HG03575 (cell line): Measurements from ENCODE around the gene PTPRN2.

Experiments used
- ATAC-seq: cut with Tn5 transposase; IDR thresholded peaks from one replicate; pipeline ENCODE4 v1.9.1; 2021; ENCODE audit not compliant: unreplicated experiment, insufficient number of reproducible peaks, low FRiP score; ENCODE audit errors: extremely low read depth

Gene PTPRN2

DNA sequence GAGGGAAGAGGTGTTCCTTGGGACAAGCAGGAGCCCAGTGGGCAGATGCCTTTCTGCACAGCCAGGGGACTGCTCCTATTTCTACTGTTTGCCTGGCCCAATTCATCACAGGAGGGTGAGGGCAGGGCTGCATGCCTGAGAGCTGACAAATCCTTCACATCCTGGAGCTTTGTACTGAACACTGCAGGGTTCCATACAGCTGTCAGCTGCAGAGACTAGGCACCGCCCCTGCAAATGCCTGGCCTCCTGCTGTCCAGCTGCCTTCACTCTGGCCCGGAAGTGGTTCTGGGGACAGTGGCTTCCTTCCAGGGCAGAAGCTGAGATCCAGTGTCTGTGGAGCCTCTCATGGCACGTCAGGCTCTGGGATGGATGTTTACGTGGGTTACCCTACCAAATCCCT, 780.1 kb downstream of the PTPRN2 start:
- ATAC-seq, result no peak

DNA sequence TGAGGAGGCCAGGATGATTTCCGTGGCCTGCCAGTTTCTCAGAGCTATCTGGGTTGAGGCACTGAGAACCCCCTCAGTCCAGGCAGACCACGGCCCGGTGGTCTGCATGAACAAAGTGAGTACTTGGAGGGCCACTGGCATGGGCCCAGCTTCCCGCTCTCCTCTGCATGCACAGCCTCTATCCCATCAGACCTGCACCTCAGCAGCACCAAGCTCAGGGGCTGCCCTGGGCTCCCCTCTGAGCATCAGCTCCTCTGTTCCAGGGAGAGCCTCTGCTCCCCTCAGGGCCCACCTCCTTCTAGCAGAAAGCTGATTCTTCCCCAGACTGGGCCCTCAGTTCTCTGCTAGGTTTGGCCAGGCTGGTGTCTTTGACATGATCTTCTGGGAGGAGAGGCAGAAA, 780.9 kb downstream of the PTPRN2 start:
- no peak for ATAC-seq

DNA sequence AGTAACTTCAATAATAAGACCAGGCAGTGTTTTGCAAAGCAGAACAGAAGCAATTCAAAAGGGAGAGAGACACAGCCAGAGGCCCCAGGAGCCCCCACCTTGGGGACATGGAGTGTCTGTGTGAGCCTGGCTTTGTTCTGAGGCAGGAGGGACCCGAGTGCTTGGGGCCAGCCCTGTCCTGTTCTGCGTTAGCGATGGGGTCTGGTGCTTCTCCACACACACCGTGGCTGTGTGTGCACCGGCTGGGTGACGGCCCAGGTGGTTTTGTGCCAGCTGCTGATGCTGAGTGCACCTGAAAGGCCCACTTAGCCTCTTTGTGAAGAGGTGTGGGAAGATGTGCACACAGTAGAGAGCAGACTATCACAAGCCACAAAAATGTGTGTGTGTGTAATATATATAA, 781.9 kb downstream of the PTPRN2 start:
- ATAC-seq, result no peak

DNA sequence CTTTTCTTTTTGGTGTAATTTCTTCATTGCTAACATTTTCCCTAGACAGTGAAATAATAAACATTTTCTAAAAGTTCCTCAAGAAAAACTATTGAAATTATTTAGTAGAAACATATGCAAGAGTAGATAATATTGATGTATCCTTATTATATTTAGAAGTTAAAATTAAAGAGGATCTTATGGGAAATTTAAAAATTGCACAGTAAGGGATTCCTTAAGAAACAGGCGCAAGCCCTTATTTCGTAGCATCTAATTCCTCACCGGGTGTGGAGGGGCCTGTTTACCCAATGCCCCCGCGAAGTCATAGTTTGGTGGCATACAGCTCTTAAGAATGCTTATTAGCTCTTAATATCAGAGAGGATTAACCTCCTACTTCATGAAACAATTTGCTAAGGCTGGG, 783.7 kb downstream of the PTPRN2 start:
- no peak for ATAC-seq

DNA sequence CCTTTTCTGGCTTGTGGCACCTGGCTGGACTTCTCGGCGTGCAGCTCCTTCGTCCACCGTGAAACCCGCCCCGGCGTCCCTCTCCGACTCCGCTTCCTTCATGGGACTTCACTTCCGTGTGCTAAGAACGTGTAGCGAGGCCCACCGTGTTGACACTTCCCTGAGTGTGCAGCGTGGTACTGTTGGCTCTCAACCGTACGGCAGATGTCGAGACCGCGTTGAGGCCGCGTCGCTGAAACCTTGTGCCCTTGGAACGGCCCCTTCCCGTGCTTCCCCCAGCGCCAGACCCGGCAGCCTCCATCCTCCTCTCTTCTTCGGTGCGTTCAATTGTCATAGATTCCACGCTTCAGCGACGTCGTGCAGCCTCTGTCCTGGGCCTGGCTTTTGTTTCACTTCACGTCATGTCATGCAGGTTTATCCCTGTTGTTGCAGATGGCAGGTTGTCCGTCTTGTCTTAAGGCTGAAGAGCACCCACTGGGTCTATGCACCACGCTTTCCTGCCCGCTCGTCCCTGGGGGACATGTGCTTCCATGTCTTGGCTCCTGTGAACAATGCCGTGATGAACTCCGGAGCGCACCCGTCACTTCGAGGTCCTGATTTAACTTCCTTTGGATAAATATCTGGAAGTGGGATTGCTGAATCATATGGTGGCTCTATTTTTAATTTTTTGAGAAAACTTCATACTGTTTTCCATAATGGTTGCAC, 785.5 kb downstream of the PTPRN2 start:
- ATAC-seq, result no peak

DNA sequence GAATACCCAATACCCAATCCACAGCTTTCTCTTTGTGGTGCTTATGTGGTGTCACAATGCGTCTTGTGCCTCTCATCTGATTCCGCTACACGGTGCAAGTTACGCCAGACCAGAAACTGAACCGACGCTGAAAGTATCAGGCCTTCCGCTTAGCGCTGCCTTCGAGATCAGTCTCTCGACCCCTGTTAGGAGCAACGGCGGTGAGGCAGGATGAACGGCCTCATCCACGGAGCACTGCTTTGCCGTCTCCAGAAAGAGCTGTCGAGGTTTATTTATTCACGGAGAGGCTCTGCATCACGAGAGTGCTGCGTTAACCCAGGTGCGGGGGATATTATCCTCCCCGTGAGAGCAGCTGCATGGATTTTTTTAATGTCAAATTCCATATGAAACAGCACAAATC, 786.5 kb downstream of the PTPRN2 start:
- no peak for ATAC-seq

DNA sequence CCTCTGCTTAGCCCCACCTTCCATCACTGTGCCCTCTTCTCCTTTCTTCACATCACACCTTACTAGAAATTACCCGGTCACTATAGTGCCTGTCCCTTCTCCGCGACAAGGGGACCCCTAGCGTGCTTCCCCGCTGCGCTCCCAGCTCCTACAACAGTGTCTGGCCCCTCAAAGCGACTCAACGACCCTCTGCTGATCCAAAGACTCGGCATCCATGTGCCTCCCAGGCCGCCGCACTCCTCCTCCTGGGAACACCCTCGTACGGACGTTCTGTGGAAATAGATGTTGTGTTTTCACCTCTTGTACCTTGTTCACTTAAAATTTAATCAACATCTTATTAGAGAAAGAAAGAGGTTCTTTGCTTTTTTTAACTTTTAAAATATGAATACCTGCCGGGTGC, 787.3 kb downstream of the PTPRN2 start:
- ATAC-seq, result no peak

DNA sequence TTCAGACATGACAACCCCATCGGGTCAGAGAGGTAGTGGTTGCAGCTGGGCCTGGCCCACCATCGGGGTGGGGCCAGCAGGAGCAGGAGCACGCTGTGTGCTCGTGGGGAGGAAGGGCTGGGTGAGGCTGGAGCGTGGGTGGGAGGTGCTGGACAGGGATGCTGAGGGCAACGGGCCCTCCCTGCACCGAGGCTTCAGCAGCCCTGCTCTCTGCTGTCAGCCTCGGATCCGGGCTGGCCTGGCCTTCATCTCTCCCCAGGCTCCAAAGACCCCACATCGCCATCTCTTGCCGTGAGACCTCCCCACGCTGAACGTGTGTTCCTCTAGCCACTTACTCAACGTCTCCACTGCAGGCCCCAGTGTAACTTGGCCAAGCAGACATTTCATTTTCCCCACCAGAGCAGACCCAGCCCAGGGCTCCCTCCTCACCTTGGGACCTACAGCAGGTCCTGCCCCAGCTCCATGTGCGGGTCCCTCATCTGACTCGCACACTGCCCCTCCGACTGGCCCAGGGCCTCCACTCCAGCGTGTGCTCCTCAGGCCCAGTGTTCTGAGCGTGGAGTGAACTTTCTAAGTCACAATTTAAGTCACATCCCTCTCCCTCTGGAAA, 788.4 kb downstream of the PTPRN2 start:
- ATAC-seq, result no peak

DNA sequence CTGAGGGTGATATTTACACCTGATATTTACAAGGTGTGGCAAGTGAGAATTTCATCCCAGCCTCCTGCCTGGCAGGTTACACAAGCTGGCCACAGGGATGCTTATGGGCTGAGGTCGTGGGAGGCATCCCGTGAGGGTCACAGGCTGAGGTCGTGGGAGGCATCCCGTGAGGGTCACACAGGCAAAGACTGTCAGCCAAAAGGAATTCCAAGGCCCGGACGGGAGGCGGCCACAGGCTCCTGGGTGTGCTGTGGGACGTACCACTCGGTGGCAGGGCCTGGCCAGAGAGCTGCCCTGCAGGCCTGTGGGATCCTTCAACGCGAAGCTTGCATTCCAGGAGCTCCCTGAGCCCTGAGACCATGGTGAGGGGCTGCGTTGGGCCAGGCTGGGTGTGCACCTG, 790.3 kb downstream of the PTPRN2 start:
- ATAC-seq, result no peak

DNA sequence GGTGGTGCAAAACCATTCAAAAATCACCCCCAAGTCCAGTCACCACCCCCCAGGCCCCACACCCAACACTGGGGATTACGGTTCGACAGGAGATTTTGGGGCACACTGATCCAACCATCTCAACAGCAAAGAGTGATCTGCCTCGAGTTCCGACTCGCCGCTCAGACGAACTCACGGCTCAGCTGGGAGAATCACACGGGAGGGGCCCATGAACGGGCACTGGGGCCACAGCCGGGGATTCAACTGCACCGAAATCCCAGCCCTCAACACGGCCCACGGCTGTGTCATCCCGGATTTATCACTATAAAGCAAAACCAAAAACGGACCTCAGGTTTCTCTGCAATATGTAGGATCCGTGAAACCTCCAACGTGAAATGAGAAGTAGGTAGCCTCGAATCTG, 790.8 kb downstream of the PTPRN2 start:
- ATAC-seq, result no peak

DNA sequence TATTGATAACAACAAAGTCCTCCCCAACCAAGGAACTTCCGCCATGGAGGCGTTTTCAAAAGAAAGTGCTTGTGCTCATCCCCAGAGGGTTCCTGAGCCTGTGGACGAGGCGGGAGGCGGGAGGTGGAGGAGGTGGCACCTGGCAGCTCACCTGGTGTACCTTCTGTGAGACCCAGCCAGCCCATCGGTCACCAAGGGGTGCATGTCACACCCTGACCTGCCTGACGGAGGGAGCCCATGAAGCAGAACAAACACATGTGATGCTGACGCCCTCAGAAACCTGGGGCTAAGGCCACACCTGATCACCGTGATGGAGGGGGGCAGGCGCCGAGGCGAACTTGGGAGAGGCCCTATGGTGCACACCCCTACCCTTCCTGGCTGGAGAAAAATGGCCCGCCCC, 792.0 kb downstream of the PTPRN2 start:
- no peak for ATAC-seq

DNA sequence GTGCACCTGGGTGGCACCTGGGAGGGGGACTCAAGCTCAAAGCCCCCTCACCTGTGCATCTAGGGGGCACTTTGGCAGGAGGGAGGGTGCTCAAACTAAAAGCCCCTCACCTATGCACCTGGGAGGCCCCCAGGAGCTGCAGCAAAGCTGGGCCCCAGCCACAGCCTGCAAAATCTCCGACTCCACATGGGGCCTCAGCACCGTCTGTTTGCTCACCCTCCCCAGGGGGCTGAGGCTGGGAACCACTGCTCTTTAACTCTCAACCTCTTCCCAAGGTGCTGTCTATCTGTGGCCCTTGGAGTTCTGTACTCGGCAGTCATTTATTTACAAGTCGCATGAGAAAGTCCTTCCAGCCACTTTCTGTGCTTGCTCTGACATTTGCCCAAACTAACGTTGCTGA, 792.4 kb downstream of the PTPRN2 start:
- no peak for ATAC-seq

DNA sequence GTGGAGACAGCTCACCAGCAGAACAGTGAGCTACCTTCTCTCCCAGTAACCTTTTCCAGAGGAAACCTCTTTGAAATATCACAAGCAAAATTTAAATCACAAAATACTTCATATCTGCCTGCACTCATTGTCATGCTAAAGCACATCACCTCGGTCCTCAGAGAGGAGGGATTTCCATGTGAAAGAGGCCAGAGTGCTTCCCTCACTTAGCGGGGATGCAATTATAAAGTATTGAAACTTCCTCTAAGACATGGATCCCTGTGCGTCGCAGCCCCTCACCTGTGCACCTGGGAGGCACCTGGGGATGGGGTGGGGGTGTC, 792.9 kb downstream of the PTPRN2 start:
- ATAC-seq, result no peak

DNA sequence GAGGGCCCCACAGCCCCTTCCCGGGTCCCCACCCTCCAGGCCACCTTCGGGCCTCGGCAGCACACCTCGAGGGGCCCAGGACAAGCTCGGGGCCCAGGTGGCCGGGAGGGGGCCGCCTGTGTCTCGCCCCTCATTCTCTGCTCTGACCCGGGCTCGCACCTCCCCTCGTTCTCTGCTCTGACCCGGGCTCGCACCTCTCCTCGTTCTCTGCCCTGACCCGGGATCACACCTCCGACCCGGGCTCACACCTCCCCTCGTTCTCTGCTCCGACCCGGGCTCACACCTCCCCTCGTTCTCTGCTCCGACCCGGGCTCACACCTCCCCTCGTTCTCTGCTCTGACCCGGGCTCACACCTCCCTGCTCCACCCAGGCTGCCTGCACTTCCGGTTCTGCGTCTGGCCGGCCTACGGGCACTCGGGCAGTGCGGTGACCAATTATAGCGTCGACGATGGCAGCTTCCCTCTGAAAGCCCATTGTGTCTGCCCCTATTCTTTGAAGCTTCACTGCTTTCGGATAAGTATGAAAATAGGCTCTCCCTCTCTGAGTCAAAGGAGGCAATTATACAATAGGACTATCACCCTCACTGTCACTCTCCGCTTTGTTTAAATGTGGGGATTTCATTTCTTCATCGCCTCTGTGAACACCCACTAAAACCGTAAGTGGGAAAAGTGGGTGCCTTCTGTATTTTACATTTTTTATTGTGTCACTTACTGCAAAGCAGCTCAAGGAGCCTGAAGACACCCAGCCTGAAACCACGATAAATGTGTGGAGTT, 793.5 kb downstream of the PTPRN2 start:
- ATAC-seq, result no peak

DNA sequence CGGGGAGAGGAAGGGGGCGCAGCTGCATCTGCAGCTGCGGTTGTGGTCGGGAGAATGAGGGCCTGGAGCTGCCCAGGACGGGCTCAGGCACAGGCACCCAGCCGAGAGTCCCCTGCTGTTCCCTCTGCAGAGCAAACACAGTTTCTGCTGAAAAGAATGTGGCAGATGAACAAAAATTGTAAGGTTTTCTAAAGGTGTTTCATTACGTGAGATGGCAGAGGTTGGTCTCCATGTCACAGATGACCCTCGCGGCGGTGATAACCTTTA, 794.6 kb downstream of the PTPRN2 start:
- ATAC-seq, result no peak

DNA sequence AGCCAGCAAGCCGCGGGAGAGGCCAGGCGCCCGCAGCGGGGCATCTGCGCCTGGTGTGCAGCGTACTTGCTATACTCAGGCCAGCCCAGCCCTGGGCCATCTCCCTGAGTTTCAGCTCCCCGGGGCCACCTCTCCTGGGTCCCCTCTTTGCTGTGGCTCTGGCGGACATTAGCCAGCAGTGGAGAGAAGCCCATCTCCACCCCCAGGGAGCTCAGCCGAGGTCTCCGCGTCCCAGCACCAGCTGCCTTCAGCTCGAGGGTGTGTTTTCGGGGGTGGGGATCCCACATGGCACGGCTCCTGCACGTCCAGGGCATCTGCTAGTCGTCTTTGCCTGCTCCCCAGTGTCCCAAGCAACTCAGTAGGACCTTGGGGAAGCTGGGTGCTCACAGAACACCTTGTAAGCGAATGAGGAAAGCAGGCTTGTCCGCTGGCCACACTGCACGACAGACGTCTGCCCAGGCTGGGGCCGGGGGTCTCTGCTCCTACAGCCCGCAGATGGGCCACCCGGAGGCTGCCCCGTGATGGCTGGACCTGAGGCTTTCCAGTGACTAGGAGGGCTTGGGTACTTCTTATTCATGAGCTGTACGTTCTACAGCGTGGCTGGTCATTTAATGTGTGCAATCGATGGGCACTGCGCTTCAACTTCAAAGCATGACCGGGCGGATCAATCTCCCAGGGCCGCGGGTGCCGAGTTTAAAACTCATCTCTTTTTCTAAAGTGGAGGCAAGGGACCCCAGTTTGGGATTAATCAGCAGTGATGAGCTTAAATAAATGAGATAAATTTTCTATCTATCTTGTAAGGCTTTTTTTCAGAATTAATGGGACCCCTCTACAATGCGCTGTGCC, 795.2 kb downstream of the PTPRN2 start:
- no peak for ATAC-seq

DNA sequence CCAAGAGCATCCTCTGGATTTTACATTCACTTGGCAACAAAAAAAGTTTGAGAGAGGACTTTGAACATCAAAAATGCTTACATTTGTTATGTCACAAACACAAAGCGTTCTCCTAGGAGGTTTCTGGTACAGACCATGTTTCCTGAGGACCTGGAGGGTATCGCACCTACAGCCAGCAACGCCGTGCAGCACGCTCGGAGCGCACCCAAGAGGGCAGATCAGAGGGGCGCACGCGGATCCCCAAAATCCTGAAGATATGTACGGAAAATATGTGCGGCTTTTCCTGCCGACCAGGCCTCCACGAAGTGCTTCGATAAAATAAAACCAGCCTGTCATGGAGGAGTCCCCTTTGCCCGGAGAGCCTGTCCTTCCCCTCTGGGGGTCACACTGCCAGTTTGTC, 796.0 kb downstream of the PTPRN2 start:
- no peak for ATAC-seq

DNA sequence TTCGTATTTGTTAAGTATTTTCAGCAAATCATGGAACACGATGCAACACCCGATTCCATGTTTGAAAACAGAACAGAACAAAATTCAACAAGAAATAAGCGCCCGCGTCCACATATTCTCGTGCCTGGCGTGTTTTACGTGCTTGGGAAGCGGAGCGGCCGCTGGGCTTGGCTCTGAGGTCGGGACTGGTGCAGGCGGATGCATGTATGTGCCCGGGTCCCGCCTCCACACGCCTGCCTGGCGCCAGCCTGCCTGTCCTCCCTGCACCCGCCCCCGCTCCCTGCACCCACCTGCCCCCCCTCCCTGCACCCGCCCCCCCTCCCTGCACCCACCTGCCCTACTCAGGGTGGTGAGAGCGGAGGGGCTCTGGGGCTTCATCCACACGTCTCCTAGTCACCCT, 796.4 kb downstream of the PTPRN2 start:
- ATAC-seq, result no peak

DNA sequence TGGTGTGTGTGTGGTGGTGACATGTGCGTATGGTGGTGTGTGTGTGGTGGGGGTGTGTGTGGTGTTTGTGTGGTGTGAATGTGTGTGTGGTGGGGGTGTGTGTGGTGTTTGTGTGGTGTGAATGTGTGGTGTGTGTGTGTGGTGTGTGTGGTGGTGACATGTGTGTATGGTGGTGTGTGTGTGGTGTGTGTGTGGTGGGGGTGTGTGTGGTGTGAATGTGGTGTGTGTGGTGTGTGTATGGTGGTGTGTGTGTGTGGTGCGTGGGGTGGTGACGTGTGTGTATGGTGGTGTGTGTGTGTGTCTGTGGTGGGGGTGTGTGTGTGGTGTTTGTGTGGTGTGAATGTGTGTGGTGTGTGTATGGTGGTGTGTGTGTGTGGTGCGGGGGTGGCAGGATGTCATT, 797.7 kb downstream of the PTPRN2 start:
- ATAC-seq, result no peak

DNA sequence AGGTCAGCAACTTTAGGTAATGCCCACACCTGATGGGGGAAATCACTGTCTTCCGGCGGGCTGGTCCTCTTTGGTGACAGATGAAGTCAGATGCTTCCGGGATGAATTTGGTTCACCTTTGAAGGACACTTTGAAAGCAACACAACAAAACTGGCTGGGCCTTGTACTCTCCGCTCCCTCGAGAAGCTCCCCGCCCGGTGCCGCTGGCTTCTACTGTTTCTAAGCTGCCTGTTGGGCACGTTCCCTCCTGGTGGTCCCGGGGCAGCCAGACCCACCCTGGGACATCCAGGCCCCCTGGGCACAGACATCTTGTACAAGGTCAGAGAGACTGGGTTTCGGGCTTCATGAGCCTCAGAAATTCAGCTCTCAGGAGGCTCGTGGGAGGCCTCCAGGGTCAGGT, 798.5 kb downstream of the PTPRN2 start:
- ATAC-seq, result no peak
